Measurements from ENCODE around the gene TMEM201. TPM values are rescaled to one million over a fixed set of nuclear protein-coding genes. Genes with fewer than 3 reads are reported as not detected.

TMEM201 gene
- total and polyA plus RNA-seq, 2 of the 8 experiments (the other 6 are each of a cell fraction or from before 2014, with no cell fraction given) = 8.2 to 27.1 TPM

- Histone ChIP-seq H4K20me1 (replicated peaks in 1 of 2; ENCODE audit: control insufficient read depth in 1 of 2, insufficient read depth in 2 of 2, low read length in 2 of 2) (peaks cover 0 to 7% of the 10 kb centered on the region in 2 experiments), H3K79me1 (ENCODE audit: low read depth, low read length) (no peaks in the 10 kb centered on the region; the same call in 1 of the 2 replicates), H3K4me3 (ENCODE audit: extremely low read depth in 1 of 4, insufficient read depth in 2 of 4, low read depth in 3 of 4, low read length in 4 of 4) (no peak overlapping the region), H3K4me2 (ENCODE audit: insufficient read depth in 1 of 2, low read depth in 2 of 2, low read length in 2 of 2) (no peak overlapping the region), H4K8ac (ENCODE audit: extremely low read depth, insufficient read depth, low read length) (no peak overlapping the region), H3K27ac (ENCODE audit: low read depth, low read length) (no peak overlapping the region), H3K9me3 (ENCODE audit: insufficient read depth in 2 of 2, low read depth in 1 of 2, low read length in 1 of 2) (no peaks in the 10 kb centered on the region), H3K4me1 (replicated peaks in 1 of 4; ENCODE audit: control insufficient read depth in 3 of 4, insufficient read depth in 4 of 4, low read length in 3 of 4) (no peaks in the 10 kb centered on the region), H3K27me3 (replicated peaks in 1 of 4; ENCODE audit: control insufficient read depth in 3 of 4, extremely low read depth in 1 of 4, insufficient read depth in 3 of 4, low read length in 3 of 4) (no peaks in the 10 kb centered on the region), H3K23ac (ENCODE audit: insufficient read length) (no peak overlapping the region), H3K23me2 (ENCODE audit: low read depth, low read length) (no peaks in the 10 kb centered on the region), H2BK12ac (ENCODE audit: low read depth, low read length) (no peak overlapping the region), H3K4ac (replicated peaks; ENCODE audit: insufficient read length, low read depth, low read length) (no peak overlapping the region), H2AK5ac (ENCODE audit: low read depth, low read length) (no peak overlapping the region), H2AFZ (ENCODE audit: low read length) (no peak overlapping the region), H3K14ac (ENCODE audit: insufficient read length) (no peak overlapping the region), H3K18ac (ENCODE audit: extremely low read depth, low read length) (no peak overlapping the region), H2BK120ac (replicated peaks; ENCODE audit: low read depth, low read length) (no peak overlapping the region), H3K9ac (replicated peaks in 1 of 4; ENCODE audit: extremely low read depth in 1 of 4, low read depth in 3 of 4, low read length in 3 of 4) (no peak overlapping the region), H3K79me2 (ENCODE audit: control insufficient read depth in 1 of 2, insufficient read depth in 2 of 2, low read length in 2 of 2) (no peaks in the 10 kb centered on the region), H3K56ac (replicated peaks; ENCODE audit: insufficient read length, low read depth, low read length) (no peak overlapping the region), H2BK5ac (ENCODE audit: low read depth, low read length) (no peak overlapping the region), H4K5ac (ENCODE audit: insufficient read length, low read depth, low read length) (no peak overlapping the region), H4K91ac (replicated peaks; ENCODE audit: insufficient read length, low read length) (no peak overlapping the region), H2BK15ac (ENCODE audit: low read length) (no peak overlapping the region), H3K36me3 (ENCODE audit: control insufficient read depth in 2 of 4, insufficient read depth in 4 of 4, low read length in 3 of 4) (peaks cover 8 to 28% (median 17%) of the 10 kb centered on the region in 4 experiments; a peak in 5 of 8 replicates), H2BK20ac (ENCODE audit: low read length) (no peak overlapping the region)
- WGBS, 2 experiments (ENCODE audit: extremely low coverage in 1 of 2, insufficient coverage in 1 of 2, insufficient read length in 1 of 2, insufficient replicate concordance in 2 of 2, low coverage in 1 of 2, low lambda C conversion rate in 2 of 2, missing lambda C conversion rate in 1 of 2) = 94% methylated on average over 11 of the region's 11 CpGs; no CpG with 5 or more reads in 1 of the 2 experiments
- POLR2A ChIA-PET (ENCODE audit: partially characterized antibody) = interaction anchor here (2.2 kb wide), 1 partner anchor 9 kb away, joined by 7 read pairs; no protein-coding TSS in a partner anchor
- DNase-seq (ENCODE audit: low read depth in 1 of 2, low spot score in 2 of 2) (no peak), FAIRE-seq (no peak)
- CTCF ChIA-PET (ENCODE audit: partially characterized antibody) = interaction anchor here (1.1 to 6.7 kb wide), 5 partner anchors 9 to 108 kb away, joined by 3 to 77 read pairs (median 5); no protein-coding TSS in a partner anchor
- TF ChIP-seq KDM4A (IDR thresholded peaks at IDR 0.05; ENCODE audit: low read depth, low read length, severe bottlenecking) (no peak), EZH2 (IDR thresholded peaks at IDR 0.05; ENCODE audit: low read depth, low read length, severe bottlenecking) (no peak), JUND (IDR thresholded peaks at IDR 0.05; ENCODE audit: low read length) (no peak), SIRT6 (IDR thresholded peaks at IDR 0.05; ENCODE audit: low read length) (no peak), SIX5 (IDR thresholded peaks at IDR 0.05; ENCODE audit: low read depth, low read length) (no peak), TAF7 (optimal IDR thresholded peaks at IDR 0.05; ENCODE audit: borderline replicate concordance, low read depth, low read length) (no peak), SRF (IDR thresholded peaks at IDR 0.05; ENCODE audit: low read depth, low read length) (no peak), POLR2A (IDR thresholded peaks at IDR 0.05; ENCODE audit: control extremely low read depth in 1 of 2, low read depth in 2 of 2, low read length in 2 of 2) (no peak), GTF2F1 (IDR thresholded peaks at IDR 0.05; ENCODE audit: borderline replicate concordance, low read depth, low read length) (no peak), EP300 (IDR thresholded peaks at IDR 0.05; ENCODE audit: borderline replicate concordance in 1 of 2, low read depth in 2 of 2, low read length in 2 of 2) (no peak), POLR2AphosphoS5 (IDR thresholded peaks at IDR 0.05; ENCODE audit: low read depth, low read length) (no peak)
- TF ChIP-seq, protein P1, sequence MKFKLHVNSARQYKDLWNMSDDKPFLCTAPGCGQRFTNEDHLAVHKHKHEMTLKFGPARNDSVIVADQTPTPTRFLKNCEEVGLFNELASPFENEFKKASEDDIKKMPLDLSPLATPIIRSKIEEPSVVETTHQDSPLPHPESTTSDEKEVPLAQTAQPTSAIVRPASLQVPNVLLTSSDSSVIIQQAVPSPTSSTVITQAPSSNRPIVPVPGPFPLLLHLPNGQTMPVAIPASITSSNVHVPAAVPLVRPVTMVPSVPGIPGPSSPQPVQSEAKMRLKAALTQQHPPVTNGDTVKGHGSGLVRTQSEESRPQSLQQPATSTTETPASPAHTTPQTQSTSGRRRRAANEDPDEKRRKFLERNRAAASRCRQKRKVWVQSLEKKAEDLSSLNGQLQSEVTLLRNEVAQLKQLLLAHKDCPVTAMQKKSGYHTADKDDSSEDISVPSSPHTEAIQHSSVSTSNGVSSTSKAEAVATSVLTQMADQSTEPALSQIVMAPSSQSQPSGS (IDR thresholded peaks at IDR 0.05; ENCODE audit: low read length) = no peak
Measured at GRCh38 chr1:9612162-9612845, 23.6 kb downstream of the TMEM201 start.
